ENCODE data around the gene COX19. TPM values are rescaled to one million over a fixed set of nuclear protein-coding genes. Genes with fewer than 3 reads are reported as not detected.
"Not testable (repeated sequence)": the region's sequence is repeated elsewhere in the genome, so short reads cannot be mapped to it uniquely, and the experiment has no call there.

Gene COX19
- total RNA-seq, 1 donor from 2014 or later, result 2.1 TPM

DNA sequence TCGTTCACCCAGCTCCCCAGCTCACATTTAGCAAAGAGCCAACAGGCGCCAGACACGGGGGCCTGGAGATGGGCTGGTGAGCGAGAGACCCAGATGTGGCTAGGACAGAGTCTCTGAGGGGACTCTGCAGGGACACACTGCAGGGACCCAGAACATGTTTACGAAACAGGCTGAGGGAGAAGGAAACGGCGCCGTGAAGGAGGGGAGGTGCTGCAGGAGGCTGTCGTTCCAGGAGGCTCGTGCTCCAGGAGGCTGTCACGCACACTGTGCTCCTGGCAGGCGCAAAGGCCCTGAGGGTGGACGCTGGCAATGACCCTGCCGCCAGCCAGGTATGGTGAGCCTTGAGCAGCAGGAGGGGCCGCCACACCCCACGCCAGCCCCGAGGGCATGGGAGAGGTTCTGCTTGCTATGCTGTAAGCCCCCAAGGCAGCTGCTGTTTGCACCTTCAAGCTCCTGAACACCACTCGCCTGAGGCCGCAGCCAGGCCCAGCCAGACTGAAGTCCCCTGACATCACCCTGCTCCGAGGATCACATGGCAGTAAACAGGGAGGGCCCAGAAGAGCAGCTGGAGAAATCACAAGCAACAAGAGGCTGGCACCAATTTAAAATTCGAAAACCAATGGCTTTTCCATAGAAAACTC lies 48.2 kb downstream of the COX19 start:
- H3K27me3 ChIP-seq, result no peaks in the 10 kb centered on the region
- intact Hi-C loops (cut with DNase I), result no loop called here
- H3K27ac ChIP-seq, result no peak overlapping the region
- H3K9me3 ChIP-seq, result no peaks in the 10 kb centered on the region
- peak; percentile 5 to 51 for DNase-seq (ENCODE audit: low spot score in 2 of 2)
- no peaks in the 10 kb centered on the region for H3K36me3 ChIP-seq
- TF ChIP-seq CTCF (IDR thresholded peaks at IDR 0.05), result no peak
- H3K4me3 ChIP-seq, result no peak overlapping the region
- peaks cover 3% of the 10 kb centered on the region in 2 donors for H3K4me1 ChIP-seq

DNA sequence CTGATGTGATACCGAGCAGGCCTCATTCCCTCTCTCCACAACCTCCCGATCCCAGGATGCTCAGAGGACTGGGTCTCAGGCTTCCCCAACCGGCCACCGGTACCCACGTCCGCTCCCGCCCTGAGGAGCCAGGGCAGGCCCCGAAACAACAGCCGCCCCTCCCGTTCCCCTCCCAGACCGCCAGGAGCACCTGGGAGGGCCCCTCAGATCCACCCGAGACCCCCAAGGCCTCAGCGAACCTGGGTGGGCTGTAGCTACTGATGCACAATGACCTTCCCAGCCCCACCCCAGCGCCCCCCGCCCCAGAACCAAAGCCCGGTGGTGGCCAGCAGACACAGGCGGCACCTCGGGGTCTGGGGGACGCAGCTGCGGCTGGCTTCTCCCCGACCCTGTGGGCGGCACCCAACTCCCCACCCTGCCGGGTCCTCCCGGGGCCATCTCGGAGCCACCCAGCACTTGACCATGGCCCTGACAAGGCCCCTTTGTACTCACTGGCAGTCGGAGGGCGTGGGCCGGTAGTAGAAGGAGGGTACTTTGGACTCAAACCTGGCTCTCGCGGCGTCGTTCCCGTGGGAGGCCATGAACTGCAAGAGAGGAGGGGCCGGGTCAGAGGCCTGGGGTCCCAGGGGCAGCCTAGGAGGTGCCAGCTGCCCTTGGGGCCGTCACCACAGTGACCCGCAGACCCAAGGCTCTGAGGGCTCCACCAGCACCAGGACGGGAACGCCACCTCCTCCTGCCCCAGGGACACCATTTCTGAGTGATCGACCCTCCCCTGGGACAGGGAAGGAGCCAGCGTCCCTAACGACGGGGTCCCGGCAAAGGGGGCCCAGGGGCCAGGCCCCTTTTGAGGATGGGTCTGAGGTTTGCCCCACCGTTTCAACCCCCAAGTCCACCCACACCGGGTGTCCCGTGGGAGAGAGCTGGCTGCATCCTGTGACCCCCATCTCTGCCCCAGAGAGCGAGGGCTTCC lies 49.0 kb downstream of the COX19 start:
- peak; percentile 7 to 59 for DNase-seq (ENCODE audit: low spot score in 2 of 2)
- Histone ChIP-seq H3K4me1 (peaks cover 3% of the 10 kb centered on the region in 2 donors), H3K9me3 (no peaks in the 10 kb centered on the region), H3K36me3 (no peaks in the 10 kb centered on the region), H3K27me3 (no peaks in the 10 kb centered on the region), H3K4me3 (no peak overlapping the region), H3K27ac (no peak overlapping the region)
- TF ChIP-seq CTCF (IDR thresholded peaks at IDR 0.05), result no peak
- intact Hi-C loops (cut with DNase I), result no loop called here

DNA sequence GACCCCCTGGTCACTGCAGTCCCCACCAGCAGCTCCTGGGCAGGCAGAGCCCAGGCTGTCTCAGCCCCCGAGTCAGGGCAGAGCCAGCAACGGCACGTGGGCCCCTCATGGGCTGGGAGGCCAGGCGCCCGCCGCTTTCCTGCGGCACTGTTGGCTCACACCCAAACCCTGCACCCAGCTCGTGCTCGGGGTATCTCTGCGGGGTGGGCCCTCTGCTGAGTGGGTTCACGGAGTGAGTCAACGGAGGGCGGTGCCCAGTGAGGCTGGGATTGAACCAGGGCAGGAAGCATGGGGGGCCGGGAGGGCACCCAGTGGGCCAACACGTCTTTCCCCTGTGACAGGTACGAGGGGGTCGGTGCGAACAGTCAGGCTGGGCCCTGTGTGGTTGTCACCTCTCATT lies 49.7 kb downstream of the COX19 start:
- H3K36me3 ChIP-seq, result no peaks in the 10 kb centered on the region
- H3K4me3 ChIP-seq, result no peak overlapping the region
- intact Hi-C loops (cut with DNase I), result no loop called here
- TF ChIP-seq CTCF (IDR thresholded peaks at IDR 0.05), result no peak
- no peaks in the 10 kb centered on the region for H3K27me3 ChIP-seq
- H3K27ac ChIP-seq, result no peak overlapping the region
- no peaks in the 10 kb centered on the region for H3K9me3 ChIP-seq
- peak in 1 of 2 donors; percentile 65 for DNase-seq (ENCODE audit: low spot score in 2 of 2)
- H3K4me1 ChIP-seq, result peaks cover 3% of the 10 kb centered on the region in 2 donors

DNA sequence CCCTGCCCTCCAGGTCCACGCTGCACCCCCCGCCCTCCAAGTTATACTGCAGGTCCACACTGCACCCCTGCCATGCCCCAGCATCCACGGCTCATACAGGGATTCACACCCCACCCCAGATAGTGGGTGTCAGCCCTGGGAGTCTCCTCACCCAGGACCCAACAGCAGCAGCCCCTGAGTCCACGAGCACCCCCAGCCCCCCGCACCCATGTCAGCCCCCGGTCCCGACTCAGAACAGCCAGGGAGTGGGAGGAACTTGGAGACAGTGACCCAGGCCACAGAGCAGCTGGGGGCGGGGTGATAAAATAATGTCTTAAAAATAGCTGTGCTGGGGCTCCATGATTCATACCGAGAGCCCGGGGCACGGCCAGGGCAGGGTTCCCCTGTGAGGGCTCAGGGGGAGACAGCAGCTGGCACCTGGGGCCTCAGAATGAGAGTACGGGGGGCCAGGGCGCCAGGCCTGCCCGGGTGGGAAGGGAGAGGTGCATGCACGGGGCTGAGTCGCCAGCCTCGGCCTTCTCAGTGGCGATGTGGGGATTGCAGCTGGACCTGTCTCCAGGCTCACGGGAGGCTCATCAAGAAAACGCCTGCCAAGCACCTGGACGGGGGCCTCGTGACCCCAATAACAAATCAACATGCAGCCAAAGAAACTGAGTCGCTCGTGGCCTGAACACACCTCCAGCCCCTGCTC lies 50.7 kb downstream of the COX19 start:
- H3K4me3 ChIP-seq, result no peak overlapping the region
- H3K36me3 ChIP-seq, result no peaks in the 10 kb centered on the region
- H3K9me3 ChIP-seq, result no peaks in the 10 kb centered on the region
- no peak for TF ChIP-seq CTCF (IDR thresholded peaks at IDR 0.05)
- no peaks in the 10 kb centered on the region for H3K27me3 ChIP-seq
- H3K27ac ChIP-seq, result no peak overlapping the region
- intact Hi-C loops (cut with DNase I), result no loop called here
- peak; percentile 8 to 63 for DNase-seq (ENCODE audit: low spot score in 2 of 2)
- peaks cover 3% of the 10 kb centered on the region in 2 donors for H3K4me1 ChIP-seq

- H3K27me3 ChIP-seq; H3K27ac ChIP-seq; H3K36me3 ChIP-seq; intact Hi-C loops (cut with DNase I); H3K4me1 ChIP-seq; H3K9me3 ChIP-seq; H3K4me3 ChIP-seq: not testable (repeated sequence)
- DNase-seq (ENCODE audit: low spot score in 2 of 2), result peak in 1 of 2 donors; percentile 50
Measured at GRCh38 chr7:924042-924441, 51.3 kb downstream of the COX19 start.
